K562 (cell line): Measurements from ENCODE around the gene ARHGAP9. TPM values are rescaled to one million over a fixed set of nuclear protein-coding genes. Genes with fewer than 3 reads are reported as not detected.

Source experiments
- AFF1 ChIP-seq, 2 experiments: fragments of 450-650 bp; IDR thresholded peaks; 2 replicates each; pipeline ENCODE4 v1.6.1; 2018; ENCODE audit warnings: mild to moderate bottlenecking in 2 of 2, low read depth in 1 of 2; ENCODE audit not compliant: partially characterized antibody in 2 of 2
- ARID3A ChIP-seq: IDR thresholded peaks from 2 replicates; pipeline ENCODE4 v1.6.1; 2012; ENCODE audit warnings: low read depth, low read length, improper control_type of control experiment, borderline replicate concordance
- CBX1 ChIP-seq: sonication (generic); IDR thresholded peaks from 2 replicates; pipeline ENCODE4 v1.6.1; 2016; ENCODE audit warnings: antibody characterized with exemption, low read depth, mild to moderate bottlenecking
- E2F5 ChIP-seq: sonication (generic); formaldehyde crosslinking; IDR thresholded peaks from 2 replicates; pipeline ENCODE4 v1.8.0; 2022; ENCODE audit warnings: mild to moderate bottlenecking, missing genetic modification reagents
- KDM2B ChIP-seq: fragments of 250-450 bp; sonication (Bioruptor Pico); IDR thresholded peaks from 2 replicates; pipeline ENCODE4 v1.8.0; 2021; ENCODE audit warnings: mild to moderate bottlenecking, moderate library complexity
- MAFG ChIP-seq: fragments of 450-650 bp; conservative IDR thresholded peaks from 2 replicates; pipeline ENCODE4 v1.6.1; 2016; ENCODE audit warnings: missing genetic modification characterization, missing compliant biosample characterization
- MNT ChIP-seq, 2 experiments: fragments of 450-650 bp; conservative IDR thresholded peaks; 2 replicates each; pipeline ENCODE4 v1.6.1; 2017; ENCODE audit warnings: mild to moderate bottlenecking in 2 of 2, moderate library complexity in 2 of 2
- NCOA1 ChIP-seq: fragments of 450-650 bp; IDR thresholded peaks from 2 replicates; pipeline ENCODE4 v1.6.1; 2016; ENCODE audit warnings: low read depth
- RBFOX2 ChIP-seq: fragments of 200-400 bp; formaldehyde crosslinking; IDR thresholded peaks from 2 replicates; pipeline ENCODE4 v1.6.1; 2017; ENCODE audit warnings: low read depth, mild to moderate bottlenecking, low read length, moderate library complexity
- RFX5 ChIP-seq: IDR thresholded peaks from 2 replicates; pipeline ENCODE4 v1.6.1; 2011; ENCODE audit warnings: low read depth, mild to moderate bottlenecking, improper control_type of control experiment, low read length
- SAFB2 ChIP-seq: fragments of 200-400 bp; formaldehyde crosslinking; IDR thresholded peaks from 2 replicates; pipeline ENCODE4 v1.6.1; 2018; ENCODE audit warnings: borderline replicate concordance, low read length, low read depth, moderate library complexity; ENCODE audit not compliant: severe bottlenecking
- XRCC5 ChIP-seq: fragments of 200-400 bp; formaldehyde crosslinking; IDR thresholded peaks from 2 replicates; pipeline ENCODE4 v1.6.1; 2017; ENCODE audit warnings: low read depth, mild to moderate bottlenecking, low read length
- ZBTB34 ChIP-seq: fragments of 250-450 bp; sonication (Bioruptor Pico); IDR thresholded peaks from 2 replicates; pipeline ENCODE4 v1.8.0; 2021; ENCODE audit warnings: mild to moderate bottlenecking, moderate library complexity
- ZNF512 ChIP-seq: IDR thresholded peaks from 2 replicates; pipeline ENCODE4 v1.6.1; 2016; ENCODE audit warnings: missing genetic modification characterization, missing compliant biosample characterization
- ZNF589 ChIP-seq: fragments of 200-800 bp; sonication (Bioruptor generic); IDR thresholded peaks from 2 replicates; pipeline ENCODE4 v1.6.1; 2016; ENCODE audit warnings: low read depth, missing genetic modification characterization, missing compliant biosample characterization
- polyA plus RNA-seq, 8 experiments: library from polyadenylated mRNA; depleted of rRNA in 4 of 8; stranded (reverse) in 5 of 8; unstranded in 3 of 8; fragments of >200 nt; fragmentation: Nextera tagmentation in 2 of 8; fragmentation: Illumina TruSeq in 1 of 8; extraction: Ambion mirVana in 2 of 8; extraction: Trizol in 1 of 8; gene quantifications; 2 replicates each; pipeline versions ENCODE4 v1.2.1 to v1.2.3, GENCODE V29; 2011 to 2014; ENCODE audit warnings: inconsistent platforms in 1 of 8, missing spikeins in 1 of 8
- total RNA-seq, 7 experiments: library from RNA; depleted of rRNA in 6 of 7; stranded (reverse); fragments of >200 nt in 6 of 7; fragmentation: Illumina TruSeq in 2 of 7; extraction: Trizol in 2 of 7; gene quantifications; 2 replicates each; pipeline versions ENCODE4 v1.2.1 to v1.2.3, GENCODE V29; 2011 to 2021; ENCODE audit warnings: low replicate concordance in 1 of 7

The ARHGAP9 gene
- total and polyA plus RNA-seq, 9 of the 15 experiments (the other 6 are each of a cell fraction or from before 2014, with no cell fraction given) = 1.5 to 10.2 (median 5.1) TPM

GRCh38 chr12:57520053-57520818 is 40.6 kb upstream of the ARHGAP9 start, which contains the start of gene DDIT3 (continued):
- TF ChIP-seq XRCC5 (no peak), AFF1 (IDR thresholded peaks at IDR 0.05; ENCODE audit: low read depth in 1 of 2, partially characterized antibody in 2 of 2) (peak; percentile 86 to 96), CBX1 (peak; percentile 71; the same call in 1 of the 2 replicates), ZNF512 (no peak), MNT (conservative IDR thresholded peaks at IDR 0.05) (peak; percentile 84 to 91), ZNF589 (CRISPR knock-in tag) (peak; percentile 90), E2F5 (CRISPR knock-in tag) (no peak), NCOA1 (no peak), SAFB2 (no peak), MAFG (tag) (no peak), RBFOX2 (peak; percentile 95), KDM2B (CRISPR knock-in tag) (no peak), RFX5 (no peak), ARID3A (no peak), ZBTB34 (no peak)
